ENCODE measurements around the gene C9orf50. TPM values are rescaled to one million over a fixed set of nuclear protein-coding genes. Genes with fewer than 3 reads are reported as not detected.

C9orf50 gene
- polyA plus RNA-seq, 3 donors, result 0.49 to 1.2 (median 0.78) TPM

DNA sequence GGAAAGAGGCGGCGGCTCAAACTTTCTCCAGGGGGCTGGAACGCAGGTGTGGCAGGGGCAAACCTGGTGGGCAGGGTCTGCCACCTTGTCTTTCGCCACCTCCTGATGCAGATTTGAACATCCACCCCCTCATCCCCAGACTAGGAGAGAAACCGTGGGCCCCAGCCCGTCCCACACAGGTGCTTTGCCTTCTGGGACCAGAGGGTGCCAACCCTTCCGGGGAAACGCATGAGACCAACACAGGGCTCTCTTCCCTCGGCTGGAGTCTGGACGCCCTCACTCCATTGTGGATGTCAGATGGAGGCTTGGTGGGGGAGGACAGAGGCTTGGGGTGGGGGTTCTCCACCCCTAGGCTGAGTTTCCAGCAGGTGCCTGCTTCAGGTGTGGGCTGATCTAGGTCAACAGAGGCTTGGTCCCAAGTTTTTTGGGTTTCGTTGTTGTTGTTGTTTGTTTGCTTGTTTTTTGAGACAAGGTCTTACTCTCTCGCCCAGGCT is 9.5 kb downstream of the C9orf50 start:
- DNase-seq, result no peak

DNA sequence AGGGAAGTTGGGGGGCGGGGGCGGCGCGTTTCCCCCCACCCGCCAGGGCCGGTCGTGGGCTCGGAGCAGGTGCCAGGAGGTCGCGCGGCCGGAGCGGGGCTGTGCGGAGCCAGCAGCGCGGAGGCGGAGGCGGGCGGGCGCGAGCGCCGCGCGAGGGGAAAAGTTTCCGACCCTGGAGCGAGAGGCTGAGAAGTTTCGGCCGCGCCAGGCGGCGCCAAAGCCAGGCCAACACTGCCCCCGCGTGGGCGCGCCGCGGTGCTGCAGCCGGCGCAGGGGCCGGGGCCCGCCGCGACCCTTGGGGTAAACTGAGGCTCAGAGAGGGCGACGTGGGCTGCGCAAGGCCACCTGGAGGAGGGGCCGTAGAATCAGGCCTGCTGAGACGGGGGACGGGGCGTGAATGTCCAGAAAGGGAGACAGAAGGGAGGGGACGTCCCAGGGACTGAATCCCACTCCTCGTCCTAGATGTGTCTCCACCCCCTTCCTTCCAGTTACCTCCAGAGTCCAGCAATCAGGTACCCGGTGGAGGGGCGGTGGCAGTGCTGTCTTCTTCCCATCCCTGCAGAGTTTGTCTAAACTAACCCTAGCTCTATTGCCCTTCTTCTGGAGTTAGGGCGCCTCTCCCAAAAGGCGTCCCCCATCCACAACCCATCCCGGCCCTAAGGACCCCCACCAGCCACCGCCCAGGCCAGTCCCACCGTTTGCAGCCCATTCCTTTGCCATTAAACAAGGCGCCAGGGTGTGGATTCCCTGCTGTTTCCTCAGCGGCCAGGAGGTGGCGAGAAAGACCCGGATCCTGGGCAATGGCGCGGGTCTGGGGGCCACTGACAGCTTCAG is 10.2 kb downstream of the C9orf50 start:
- peak; percentile 73 for DNase-seq

DNA sequence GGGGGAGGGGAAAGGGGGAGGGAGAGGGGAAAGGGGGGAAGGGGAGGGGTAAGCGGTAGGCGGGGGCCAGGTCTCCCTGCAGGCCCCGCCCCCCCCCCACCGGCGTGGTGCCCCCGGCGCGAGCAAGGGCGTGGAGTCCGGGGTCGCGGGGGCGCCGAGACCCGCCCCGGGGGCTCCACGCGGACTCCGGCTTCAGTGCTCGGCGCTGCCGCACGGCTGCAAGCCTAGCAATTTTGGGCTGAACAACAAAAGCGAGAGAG is 10.8 kb downstream of the C9orf50 start:
- no peak for DNase-seq

DNA sequence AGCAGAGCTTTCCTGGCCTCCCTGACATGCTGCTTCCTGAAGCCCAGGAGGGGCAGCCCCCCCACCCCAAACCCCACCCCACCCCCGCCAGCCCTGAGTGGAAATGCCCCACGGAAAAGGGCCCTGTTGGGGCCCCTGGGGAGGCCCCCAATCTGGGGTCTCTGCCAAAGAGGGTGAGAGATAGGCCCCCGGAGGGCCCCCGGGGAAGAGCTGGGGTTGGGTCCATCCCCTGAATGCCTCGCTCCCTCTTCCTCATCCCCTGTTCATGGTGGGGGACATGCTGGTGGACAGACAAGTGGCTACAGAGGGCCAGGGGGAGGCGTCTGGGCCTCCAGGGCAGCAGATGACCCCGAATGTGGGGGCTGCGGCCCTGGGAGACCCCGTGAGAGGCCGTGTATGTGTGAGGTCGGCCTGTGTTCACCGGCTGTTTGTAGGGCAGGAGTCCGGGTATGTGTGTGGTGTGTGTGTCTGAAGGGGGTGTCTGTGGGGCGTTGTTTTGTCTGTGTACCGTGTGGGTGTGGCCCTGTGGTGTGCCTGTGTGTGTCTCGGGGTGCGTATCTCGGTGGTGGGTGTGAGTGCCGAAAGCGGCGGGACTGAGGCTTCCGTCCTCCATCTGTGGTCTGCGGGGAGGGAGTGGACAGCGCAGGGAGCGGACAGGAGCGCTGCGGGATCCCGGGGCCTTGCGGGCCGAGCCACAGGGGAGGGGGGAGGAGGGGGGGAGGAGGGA is 11.3 kb downstream of the C9orf50 start:
- no peak for DNase-seq

DNA sequence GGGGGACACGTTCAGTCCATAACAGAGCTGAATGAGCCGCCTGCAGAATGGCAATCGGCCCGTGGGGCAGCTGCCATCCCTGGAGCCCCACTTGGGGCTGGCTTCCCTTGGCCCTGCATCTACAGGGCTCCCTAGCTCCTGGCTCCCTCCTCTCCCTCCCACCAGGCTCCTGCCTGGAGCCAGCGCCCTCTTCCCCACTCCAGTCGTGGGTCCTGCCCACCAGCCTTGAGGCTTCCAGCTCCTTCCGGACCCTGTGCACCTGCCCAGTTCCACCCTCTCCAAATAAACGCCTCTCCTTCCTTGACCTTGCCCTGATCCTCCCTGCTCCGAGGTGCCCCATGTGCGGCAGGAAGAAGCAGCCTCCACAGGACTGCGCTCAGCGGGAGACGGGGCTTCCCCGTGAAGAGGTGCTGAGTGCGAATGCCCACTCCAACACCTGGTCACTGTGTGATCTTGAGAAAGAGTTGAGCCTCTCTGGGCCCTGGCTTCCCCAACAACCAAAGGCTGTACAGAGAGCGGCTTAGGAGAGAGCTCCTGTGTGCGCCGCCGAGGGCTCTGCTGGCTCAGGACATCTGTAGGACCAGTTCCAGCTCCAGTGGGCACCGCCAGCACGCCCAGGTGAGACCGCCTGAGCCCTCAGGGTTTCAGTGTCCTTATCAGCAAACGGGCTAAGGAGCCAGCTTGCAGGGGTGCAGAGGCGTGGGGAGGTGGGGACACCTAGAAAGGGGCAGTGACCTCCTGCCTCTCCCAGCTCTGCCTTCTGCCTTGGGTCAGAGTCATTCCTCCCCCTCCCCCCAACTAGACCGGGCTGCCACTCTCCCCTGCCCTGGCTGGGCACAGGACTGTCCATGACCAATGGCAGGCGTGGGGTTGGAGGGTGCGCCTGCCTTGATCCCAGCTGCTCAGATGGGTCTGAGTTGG is 12.1 kb downstream of the C9orf50 start:
- DNase-seq, result no peak

DNA sequence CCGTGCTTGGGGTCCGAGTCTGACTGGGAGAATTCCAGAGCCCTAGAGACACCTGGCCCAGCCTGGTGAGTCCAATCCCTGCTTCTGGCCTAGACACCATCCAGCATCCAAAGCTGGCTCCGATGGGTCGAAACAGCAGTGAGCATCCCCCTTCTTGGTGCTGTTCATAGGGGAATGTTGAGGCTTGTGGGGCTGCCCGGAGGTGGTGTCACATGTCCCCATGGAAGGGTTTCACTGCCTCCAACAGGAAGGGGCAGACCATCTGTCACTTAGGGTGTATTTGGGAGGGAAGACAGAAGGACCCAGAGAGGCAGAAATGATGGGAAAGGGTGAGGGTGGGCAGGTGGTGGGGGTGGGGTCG is 13.9 kb downstream of the C9orf50 start:
- DNase-seq, result no peak

DNA sequence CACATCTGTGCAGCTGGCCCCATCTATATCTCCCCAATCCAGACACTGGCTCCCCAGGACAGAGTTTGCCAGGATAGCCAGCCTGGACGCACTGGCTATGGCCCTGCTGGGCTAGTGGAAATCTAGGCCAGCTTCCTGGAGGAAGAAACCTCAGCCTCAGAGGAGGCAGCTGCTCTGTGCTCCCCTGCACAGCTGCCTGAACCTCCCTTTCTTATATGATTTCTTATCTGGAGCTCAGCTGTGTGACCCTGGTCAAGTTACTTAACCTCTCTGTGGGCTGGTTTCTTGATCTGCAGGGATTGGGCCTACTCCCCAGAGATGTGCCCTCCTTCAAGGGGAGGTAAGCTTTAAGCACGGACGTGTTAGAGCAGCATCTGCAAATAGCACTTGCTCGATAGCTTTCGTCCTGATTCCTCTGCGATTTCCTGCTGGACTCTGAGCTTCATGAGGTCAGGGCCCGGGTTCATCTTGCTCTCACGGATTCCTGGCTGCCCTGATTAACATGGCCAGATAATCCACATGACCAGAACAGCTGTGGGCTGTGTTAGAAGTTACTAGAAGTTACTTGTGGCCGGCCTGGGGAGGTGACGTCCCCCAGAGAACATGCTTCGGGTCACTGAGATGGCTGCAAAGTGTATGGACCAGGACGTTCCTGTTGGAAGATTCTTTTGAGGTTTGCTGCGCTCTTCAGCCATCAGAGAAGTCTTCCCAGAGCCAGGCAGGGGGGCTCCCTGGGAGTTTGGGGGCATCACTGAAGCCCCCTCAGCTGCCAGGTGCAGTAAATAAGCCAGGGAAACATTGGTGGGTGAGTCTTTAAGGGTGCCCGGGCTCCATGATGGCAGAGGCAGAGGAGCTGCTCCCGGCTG is 14.5 kb downstream of the C9orf50 start:
- no peak for DNase-seq

DNA sequence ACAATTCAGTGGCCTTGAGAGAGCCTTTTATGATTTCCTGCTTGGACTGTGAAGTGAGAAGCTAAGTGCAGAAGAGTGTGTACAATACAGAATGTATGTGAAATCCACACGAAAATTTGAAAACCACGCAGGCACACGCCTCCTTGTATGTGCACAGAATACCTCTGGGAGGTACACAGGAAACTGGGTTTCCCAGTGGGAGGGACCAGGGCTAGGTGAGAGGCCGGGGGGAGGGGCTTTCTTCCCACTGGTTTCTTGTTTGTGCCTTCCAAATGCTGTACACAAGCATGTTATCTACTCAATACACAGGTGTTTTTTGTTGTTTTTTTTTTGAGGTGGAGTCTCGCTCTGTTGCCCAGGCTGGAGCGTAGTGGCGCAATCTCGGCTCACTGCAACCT is 16.1 kb downstream of the C9orf50 start:
- no peak for DNase-seq

DNA sequence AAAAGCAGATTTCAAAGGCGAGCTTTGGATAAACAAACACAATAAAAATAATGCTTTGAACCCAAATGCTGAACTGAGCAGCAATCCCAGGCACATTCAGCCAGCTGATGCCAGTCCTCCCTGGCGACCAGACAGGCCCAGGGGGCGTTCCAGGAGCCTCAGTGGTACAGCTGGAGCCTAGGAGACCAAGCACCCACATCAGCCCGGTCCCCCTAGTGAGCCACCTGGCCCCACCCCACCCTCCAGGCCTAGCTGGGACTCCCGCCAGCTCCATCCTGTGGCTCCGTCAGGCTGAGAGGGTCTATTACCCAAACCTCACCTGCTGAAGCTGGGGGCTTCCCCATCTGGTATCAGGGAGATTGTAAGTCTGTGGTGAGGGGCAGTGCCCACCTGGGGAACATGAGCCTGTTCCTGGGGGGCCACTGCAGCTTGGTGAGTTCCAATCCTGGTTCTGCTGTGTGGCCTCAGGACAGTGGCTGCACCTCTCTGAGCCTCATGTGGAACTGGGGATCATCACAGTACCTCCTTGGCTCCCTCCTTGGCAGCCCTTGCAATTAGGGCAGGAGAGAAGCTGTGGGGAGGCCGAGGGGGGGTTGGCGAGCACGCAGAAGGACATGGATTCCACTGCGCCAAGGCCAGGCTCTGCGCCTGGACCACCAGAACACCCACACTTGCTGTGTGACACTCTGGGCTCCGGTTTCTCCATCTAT is 16.7 kb downstream of the C9orf50 start:
- no peak for DNase-seq

DNA sequence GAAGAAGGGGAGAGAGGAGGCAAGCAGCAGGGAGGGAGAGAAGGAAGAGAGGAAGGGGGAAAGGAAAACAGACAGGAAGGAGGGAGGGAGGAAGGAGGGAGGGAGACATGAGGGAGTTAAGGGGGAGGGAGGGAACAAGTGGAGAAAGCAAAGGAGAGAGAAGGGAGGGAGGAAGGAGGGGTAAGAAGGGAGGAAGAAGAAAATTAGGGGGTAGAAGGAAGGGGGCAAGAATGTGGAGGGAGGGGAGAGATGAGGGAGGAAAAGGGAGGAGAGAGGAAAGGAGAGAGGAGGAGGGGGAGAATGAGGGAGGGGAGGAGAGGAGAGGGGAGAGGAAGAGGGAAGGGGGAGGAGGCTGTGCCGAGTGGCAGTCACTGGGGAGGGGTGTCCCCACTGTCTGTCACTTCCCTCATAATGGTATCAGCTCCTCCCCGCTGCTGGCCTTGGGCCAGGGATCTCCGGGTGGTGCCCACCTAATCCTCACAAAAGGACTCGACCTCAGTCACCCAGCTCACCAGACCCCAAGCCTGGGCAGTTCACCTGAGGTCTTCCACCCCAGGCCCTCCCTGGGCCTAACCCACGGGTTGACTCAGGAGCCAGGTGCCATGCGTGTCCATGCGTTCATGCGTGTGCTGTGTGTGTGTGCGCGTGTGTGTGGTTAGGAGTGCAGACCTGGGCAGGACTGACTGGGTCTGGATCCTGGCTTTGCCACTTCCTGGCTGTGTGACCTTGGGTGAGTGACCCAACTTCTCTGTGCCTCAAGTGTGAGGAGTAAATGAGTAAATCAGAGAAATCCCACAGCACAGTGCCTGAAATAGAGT is 18.1 kb downstream of the C9orf50 start:
- DNase-seq, result no peak

DNA sequence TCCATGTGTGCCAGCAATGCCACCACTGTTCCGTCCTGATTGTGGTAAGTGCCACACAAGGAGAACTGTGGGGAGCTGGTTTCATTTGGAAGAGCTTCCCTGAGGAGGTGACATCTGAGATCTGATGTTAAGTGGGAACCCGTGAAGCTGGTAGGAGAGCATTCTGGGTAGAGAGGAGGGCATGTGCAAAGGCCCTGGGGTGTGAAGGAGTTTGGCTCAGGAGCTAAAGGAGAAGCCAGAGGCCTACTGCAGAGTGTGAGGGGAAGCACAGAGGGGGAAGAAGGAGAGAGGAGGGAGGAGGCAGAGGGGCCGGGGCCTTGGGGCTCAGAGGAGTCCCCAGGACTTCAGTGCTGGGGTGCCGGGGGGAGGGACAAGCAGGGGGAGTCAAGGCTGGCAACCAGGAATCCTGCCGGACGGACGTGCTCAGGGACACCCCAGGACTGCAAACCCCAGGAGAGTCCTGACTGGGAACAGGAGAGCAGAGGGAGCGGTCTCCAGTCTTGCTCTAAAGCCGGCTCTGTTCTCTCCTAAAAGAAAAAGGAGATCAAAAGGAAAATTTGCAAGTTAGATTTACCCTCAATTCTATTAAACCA is 19.7 kb downstream of the C9orf50 start:
- DNase-seq, result no peak

DNA sequence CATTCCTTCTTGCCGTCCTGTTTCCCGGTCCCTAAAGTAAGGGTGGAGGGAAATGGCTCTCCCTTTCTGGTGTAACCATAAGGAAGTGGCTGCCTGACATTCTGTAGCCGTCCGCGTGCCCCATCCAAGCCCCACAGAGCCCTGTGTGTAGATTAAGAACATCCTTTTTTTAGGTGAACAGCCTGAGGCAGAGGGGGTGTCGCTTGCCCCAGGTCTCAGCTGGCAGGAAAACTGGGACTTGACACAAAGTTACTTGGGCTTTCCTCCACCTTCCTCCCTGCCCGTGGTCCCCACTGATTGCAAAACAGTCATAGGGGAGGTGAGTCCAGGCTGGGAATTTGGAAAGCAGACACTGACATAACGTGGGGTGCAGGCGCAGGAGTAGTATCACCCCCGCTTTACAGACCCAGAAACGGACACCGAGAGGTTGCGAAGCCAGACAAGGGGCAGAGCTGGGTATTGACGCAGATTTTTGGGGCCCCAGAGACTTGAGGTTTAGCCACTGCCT is 22.8 kb downstream of the C9orf50 start:
- no peak for DNase-seq

DNA sequence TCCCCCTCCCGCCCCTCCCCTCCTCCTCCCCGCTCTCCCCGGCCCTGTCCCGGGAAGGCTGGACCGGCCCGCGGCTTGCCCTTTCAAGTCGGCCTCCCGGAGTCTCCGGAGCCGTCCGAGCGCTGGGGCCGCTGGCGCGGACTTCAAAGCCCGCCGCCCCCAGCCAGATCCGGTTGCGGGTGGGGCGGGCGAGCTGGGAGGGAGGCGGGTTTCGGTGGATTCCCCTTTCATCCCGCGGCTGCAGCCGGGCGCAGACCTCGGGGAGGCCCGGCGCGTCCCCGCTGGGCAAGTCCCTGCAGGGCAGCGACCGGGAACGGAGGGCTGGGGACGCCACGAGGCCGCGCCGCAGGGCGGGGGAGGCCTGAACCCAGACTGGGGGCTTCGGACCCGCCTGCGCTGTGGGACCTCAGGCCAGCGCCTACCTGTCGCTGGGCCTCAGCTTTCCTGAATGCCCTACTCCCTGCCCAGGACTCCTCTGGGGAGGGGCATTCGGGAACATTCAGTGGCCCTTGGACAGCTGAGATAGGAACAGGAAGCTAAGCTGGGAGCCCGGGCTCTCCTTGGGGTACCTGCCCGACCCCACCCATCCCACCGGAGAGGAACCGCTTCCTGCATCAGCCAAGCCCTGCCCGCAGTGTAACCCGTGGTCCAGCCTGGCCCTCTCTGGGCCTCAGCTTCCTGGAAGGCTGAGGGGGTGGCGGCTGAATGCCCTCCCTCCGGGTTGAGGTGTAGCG is 23.4 kb downstream of the C9orf50 start:
- peak; percentile 83 for DNase-seq

DNA sequence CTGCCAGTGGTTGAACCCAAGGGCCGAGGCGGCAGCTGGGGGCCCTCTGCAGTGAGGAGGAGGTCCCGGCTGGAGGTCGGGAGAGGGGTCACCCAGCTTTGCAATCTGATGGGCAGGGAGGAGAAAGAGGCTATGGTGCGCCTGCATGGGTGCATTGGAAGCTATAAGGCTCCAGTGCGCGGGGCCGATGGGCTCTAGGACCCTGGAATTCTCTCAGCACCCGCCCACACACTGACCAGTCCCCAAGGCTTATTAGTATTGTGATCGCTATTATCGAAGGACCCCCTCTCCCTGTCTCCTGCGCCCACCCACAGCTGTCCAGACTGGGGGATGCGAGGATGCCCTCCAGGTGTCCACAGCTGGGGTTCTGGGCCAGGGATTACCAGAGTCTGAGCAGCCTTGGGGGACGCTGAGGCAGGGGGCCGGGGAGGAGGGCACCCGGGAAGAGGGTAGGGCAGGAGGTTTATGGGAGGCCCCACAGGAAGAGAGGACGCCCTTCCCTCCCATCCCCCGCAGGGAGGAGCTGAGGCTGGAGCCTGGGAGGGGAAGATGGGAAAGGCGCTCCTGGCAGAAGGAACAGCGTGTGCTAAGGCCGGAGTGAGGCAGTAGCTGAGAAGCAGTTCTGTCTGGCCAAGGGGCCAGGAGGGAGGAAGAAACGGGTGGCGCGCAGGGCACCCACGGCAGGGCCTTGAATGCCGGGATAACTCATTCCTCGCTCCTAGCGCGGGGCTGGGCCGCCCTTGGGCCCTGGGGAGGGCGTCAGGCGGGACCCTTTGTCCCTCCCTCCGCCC is 24.2 kb downstream of the C9orf50 start:
- DNase-seq, result peak; percentile 85

DNA sequence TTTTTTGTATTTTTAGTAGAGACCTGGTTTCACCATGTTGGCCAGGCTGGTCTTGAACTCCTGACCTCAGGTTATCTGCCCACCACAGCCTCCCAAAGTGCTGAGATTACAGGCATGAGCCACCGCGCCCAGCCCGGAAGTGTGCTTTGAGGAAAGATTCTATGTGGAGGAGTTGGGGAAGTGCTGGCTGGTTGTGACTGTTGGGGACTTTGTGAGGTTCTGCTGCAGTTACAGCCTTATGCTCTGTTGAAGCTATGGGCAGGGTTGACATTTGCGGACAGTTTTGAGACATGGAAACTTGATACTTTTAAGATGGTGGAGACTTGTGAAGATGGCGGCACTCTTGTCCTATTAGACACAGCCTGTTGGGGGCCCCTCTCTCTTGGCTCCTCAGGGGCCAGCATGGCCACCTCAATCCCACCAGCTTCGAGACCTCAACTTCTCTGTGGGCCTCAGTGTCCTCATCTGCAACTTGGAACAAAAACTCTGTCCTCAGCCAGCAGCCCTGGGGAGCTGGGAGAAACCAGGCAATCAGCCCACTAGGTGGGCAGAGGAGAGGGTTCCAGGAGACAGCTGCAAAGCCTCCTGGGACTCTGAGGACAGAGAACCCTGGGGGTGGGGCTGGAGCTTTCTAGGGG is 24.9 kb downstream of the C9orf50 start:
- DNase-seq, result no peak

DNA sequence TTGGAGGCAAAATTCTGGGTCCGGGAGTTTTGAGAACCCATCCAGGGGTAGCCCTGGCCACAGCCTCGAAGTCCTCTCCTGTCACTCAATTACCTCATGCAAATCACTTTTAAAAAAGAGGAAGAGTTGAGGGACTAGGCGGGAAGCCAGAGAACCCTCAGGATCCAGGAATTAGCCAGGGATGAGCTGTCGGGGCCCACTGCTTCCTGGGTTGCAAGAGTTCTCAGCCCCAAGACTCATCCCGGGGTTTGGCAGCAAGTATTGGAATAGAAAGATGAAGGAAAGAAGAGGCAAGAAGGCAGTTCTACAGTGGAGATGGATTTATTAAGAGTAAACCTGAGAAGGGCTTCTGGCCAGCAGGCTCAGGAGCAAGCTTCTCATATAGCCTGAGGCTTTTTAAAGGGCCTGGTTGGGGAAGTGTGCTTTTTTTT is 25.6 kb downstream of the C9orf50 start:
- DNase-seq, result no peak

DNA sequence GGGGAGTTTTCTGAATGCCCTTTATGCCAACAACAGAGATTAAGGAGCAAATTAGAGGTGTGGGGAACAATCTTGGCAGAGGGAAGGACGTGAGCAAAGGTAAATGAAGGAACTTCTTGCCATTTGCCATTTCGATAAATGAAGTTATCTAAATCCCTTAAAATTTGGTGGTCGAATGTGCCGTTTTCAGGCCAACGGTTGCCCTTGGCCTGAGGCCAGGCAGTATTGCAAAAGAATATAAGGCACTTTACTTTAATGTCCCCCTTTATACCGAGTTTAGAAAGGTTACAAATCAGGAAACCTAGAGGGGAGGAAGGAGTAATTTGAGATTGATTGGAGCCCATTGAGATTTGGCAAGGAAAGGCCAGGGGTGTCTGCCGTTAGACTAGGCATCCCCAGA is 26.3 kb downstream of the C9orf50 start:
- no peak for DNase-seq

All from renal pelvis (tissue), 4 donors.